ENCODE data around the gene OR6C6. TPM values are rescaled to one million over a fixed set of nuclear protein-coding genes. Genes with fewer than 3 reads are reported as not detected.
"Not testable (repeated sequence)": the region's sequence is repeated elsewhere in the genome, so short reads cannot be mapped to it uniquely, and the experiment has no call there.

The OR6C6 gene
- not detected for total RNA-seq

GRCh38 chr12:55296469-55296868, at the start of gene OR6C6:
OR6C6 (minus strand) TSS chr12:55296569; CDS start chr12:55295232, 1,337 bp downstream.
- H3K4me1 ChIP-seq: no peaks in the 10 kb centered on the region
- H3K27me3 ChIP-seq: no peaks in the 10 kb centered on the region
- H3K36me3 ChIP-seq: no peaks in the 10 kb centered on the region
- DNase-seq (ENCODE audit: low spot score in 2 of 2): no peak
- TF ChIP-seq POLR2AphosphoS5 (IDR thresholded peaks at IDR 0.05): no peak
- TF ChIP-seq POLR2A (IDR thresholded peaks at IDR 0.05): no peak
- TF ChIP-seq EP300 (IDR thresholded peaks at IDR 0.05): no peak
- no peak for TF ChIP-seq CTCF (IDR thresholded peaks at IDR 0.05)
- 76% methylated on average over 2 of the region's 2 CpGs for WGBS
- H3K9me3 ChIP-seq: no peaks in the 10 kb centered on the region
- H3K27ac ChIP-seq: no peak within 1 kb of the TSS
- H3K4me3 ChIP-seq: no peak within 1 kb of the TSS

- DNase-seq (ENCODE audit: low spot score in 2 of 2): no peak
- no peaks in the 10 kb centered on the region for H3K36me3 ChIP-seq
- no peak overlapping the region for H3K27ac ChIP-seq
- WGBS: 88% methylated on average over 10 of the region's 10 CpGs
- no peak for TF ChIP-seq CTCF (IDR thresholded peaks at IDR 0.05)
- no peak for TF ChIP-seq POLR2A (IDR thresholded peaks at IDR 0.05)
- TF ChIP-seq EP300 (IDR thresholded peaks at IDR 0.05): no peak
- TF ChIP-seq POLR2AphosphoS5 (IDR thresholded peaks at IDR 0.05): no peak
- H3K4me3 ChIP-seq: no peak overlapping the region
- H3K9me3 ChIP-seq: no peaks in the 10 kb centered on the region
- no peaks in the 10 kb centered on the region for H3K4me1 ChIP-seq
- no peaks in the 10 kb centered on the region for H3K27me3 ChIP-seq
Observed at GRCh38 chr12:55336002-55336401, 39.6 kb upstream of the OR6C6 start.

- Histone ChIP-seq H3K36me3 (no peaks in the 10 kb centered on the region), H3K27me3 (no peaks in the 10 kb centered on the region), H3K27ac (no peak within 1 kb of the TSS), H3K4me1 (no peaks in the 10 kb centered on the region), H3K9me3 (no peaks in the 10 kb centered on the region), H3K4me3 (no peak within 1 kb of the TSS)
- no peak for DNase-seq (ENCODE audit: low spot score in 2 of 2)
- WGBS: 96% methylated on average over 1 of the region's 1 CpG
- TF ChIP-seq POLR2AphosphoS5 (IDR thresholded peaks at IDR 0.05) (no peak), CTCF (IDR thresholded peaks at IDR 0.05) (no peak), POLR2A (IDR thresholded peaks at IDR 0.05) (no peak), EP300 (IDR thresholded peaks at IDR 0.05) (no peak)
Observed at GRCh38 chr12:55330446-55330845, 34.1 kb upstream of the OR6C6 start, which contains the start of gene OR6C3. OR6C3 (plus strand) TSS chr12:55330746; CDS start chr12:55331701, 955 bp downstream.

GRCh38 chr12:55325801-55326200, 29.4 kb upstream of the OR6C6 start:
- H3K27ac ChIP-seq; H3K9me3 ChIP-seq; H3K4me3 ChIP-seq; DNase-seq (ENCODE audit: low spot score in 2 of 2); H3K27me3 ChIP-seq; H3K4me1 ChIP-seq; H3K36me3 ChIP-seq: not testable (repeated sequence)
- 89% methylated on average over 6 of the region's 6 CpGs for WGBS

- 67% methylated on average over 4 of the region's 4 CpGs for WGBS
- DNase-seq (ENCODE audit: low spot score in 2 of 2): no peak
- no peak overlapping the region for H3K27ac ChIP-seq
- no peaks in the 10 kb centered on the region for H3K9me3 ChIP-seq
- no peak overlapping the region for H3K4me3 ChIP-seq
- no peaks in the 10 kb centered on the region for H3K27me3 ChIP-seq
- TF ChIP-seq POLR2A (IDR thresholded peaks at IDR 0.05) (no peak), EP300 (IDR thresholded peaks at IDR 0.05) (no peak), POLR2AphosphoS5 (IDR thresholded peaks at IDR 0.05) (no peak), CTCF (IDR thresholded peaks at IDR 0.05) (no peak)
- no peaks in the 10 kb centered on the region for H3K36me3 ChIP-seq
- no peaks in the 10 kb centered on the region for H3K4me1 ChIP-seq
Observed at GRCh38 chr12:55320201-55320600, 23.8 kb upstream of the OR6C6 start.

GRCh38 chr12:55314043-55314442, 17.7 kb upstream of the OR6C6 start, which contains the start of gene OR6C1:
OR6C1 (plus strand) TSS chr12:55314343; CDS start chr12:55320600, 6,257 bp downstream.
- no peak for DNase-seq (ENCODE audit: low spot score in 2 of 2)
- Histone ChIP-seq H3K4me1 (no peaks in the 10 kb centered on the region), H3K4me3 (no peak within 1 kb of the TSS), H3K36me3 (no peaks in the 10 kb centered on the region), H3K27ac (no peak within 1 kb of the TSS), H3K9me3 (no peaks in the 10 kb centered on the region), H3K27me3 (no peaks in the 10 kb centered on the region)
- TF ChIP-seq EP300 (IDR thresholded peaks at IDR 0.05) (no peak), POLR2A (IDR thresholded peaks at IDR 0.05) (no peak), POLR2AphosphoS5 (IDR thresholded peaks at IDR 0.05) (no peak), CTCF (IDR thresholded peaks at IDR 0.05) (no peak)
- WGBS: 84% methylated on average over 2 of the region's 2 CpGs

All from suprapubic skin (tissue), 4 donors.